SU-DHL-6 (cell line): ENCODE results near the gene FBXL2.

Source experiments
- H2AFZ ChIP-seq: fragments of 200-600 bp; sonication (generic); 2 replicates; pipeline ENCODE4 v1.6.1; 2014; ENCODE audit warnings: low read depth, mild to moderate bottlenecking, moderate library complexity, mixed read lengths, antibody characterized with exemption, low read length; ENCODE audit not compliant: severe bottlenecking
- H3F3A ChIP-seq: fragments of 200-600 bp; shearing (Covaris generic); 2 replicates; pipeline ENCODE4 v1.6.0; 2016; ENCODE audit warnings: antibody characterized with exemption, mild to moderate bottlenecking; ENCODE audit not compliant: insufficient read depth
- H3K27ac ChIP-seq: fragments of 200-600 bp; sonication (generic); 2 replicates; pipeline ENCODE4 v1.5.1; 2016; ENCODE audit warnings: low read depth, mild to moderate bottlenecking, low read length, moderate library complexity, mixed read lengths
- H3K27me3 ChIP-seq: fragments of 200-600 bp; sonication (generic), shearing (Covaris generic); 2 replicates; pipeline ENCODE4 v1.6.0; 2014; ENCODE audit warnings: mild to moderate bottlenecking, low read length
- H3K36me3 ChIP-seq: fragments of 200-600 bp; sonication (generic); 2 replicates; pipeline ENCODE4 v1.6.1; 2014; ENCODE audit warnings: mild to moderate bottlenecking, low read length, mixed read lengths
- H3K4me2 ChIP-seq: fragments of 300-600, 200-600 bp; shearing (Covaris generic), sonication (generic); 2 replicates; pipeline ENCODE4 v1.6.0; 2014; ENCODE audit warnings: low read length, low read depth, mild to moderate bottlenecking; ENCODE audit not compliant: poor library complexity, severe bottlenecking
- H3K4me3 ChIP-seq: fragments of 200-600 bp; sonication (generic); 2 replicates; pipeline ENCODE4 v1.5.1; 2014; ENCODE audit warnings: antibody characterized with exemption, low read length, mild to moderate bottlenecking, mixed read lengths; ENCODE audit not compliant: insufficient read depth, poor library complexity, severe bottlenecking
- H3K79me2 ChIP-seq: fragments of 200-600 bp; sonication (generic); 2 replicates; pipeline ENCODE4 v1.6.1; 2014; ENCODE audit warnings: mild to moderate bottlenecking, low read length, moderate library complexity; ENCODE audit not compliant: insufficient read depth
- H3K9ac ChIP-seq: fragments of 200-600 bp; sonication (generic); 2 replicates; pipeline ENCODE4 v1.7.0; 2014; ENCODE audit warnings: mild to moderate bottlenecking, low read length
- H3K9me2 ChIP-seq: fragments of 200-600 bp; sonication (generic); replicated peaks from 2 replicates; pipeline ENCODE4 v1.6.1; 2014; ENCODE audit warnings: low read length; ENCODE audit not compliant: insufficient read depth
- H3K9me3 ChIP-seq: fragments of 200-600 bp; sonication (generic); 2 replicates; pipeline ENCODE4 v1.6.1; 2014; ENCODE audit warnings: low read length, mixed read lengths; ENCODE audit not compliant: insufficient read depth
- H4K20me1 ChIP-seq: fragments of 200-600 bp; sonication (generic); 2 replicates; pipeline ENCODE4 v1.6.1; 2014; ENCODE audit warnings: low read depth, mild to moderate bottlenecking, antibody characterized with exemption, low read length, moderate library complexity, mixed read lengths
- CTCF ChIP-seq: fragments of 200-600 bp; sonication (generic); IDR thresholded peaks from one replicate; pipeline ENCODE4 v1.5.1; 2017; ENCODE audit warnings: antibody characterized with exemption, mild to moderate bottlenecking, low read length, moderate library complexity; ENCODE audit not compliant: insufficient read depth, poor library complexity, severe bottlenecking
- EZH2phosphoT487 ChIP-seq: fragments of 200-600 bp; sonication (generic), shearing (Covaris generic); conservative IDR thresholded peaks from 2 replicates; pipeline ENCODE4 v1.6.1; 2018; ENCODE audit warnings: mild to moderate bottlenecking, antibody characterized with exemption, low read length, moderate library complexity, mixed read lengths

Gene FBXL2

GRCh38 chr3:33250712-33251111, 26.5 kb upstream of the FBXL2 start:
- Histone ChIP-seq H3K9me3 (no peaks in the 10 kb centered on the region), H3K79me2 (no peaks in the 10 kb centered on the region), H3K27me3 (no peaks in the 10 kb centered on the region), H3F3A (no peaks in the 10 kb centered on the region), H2AFZ (no peak overlapping the region), H3K4me2 (no peak overlapping the region), H3K9me2 (no peaks in the 10 kb centered on the region), H3K9ac (no peak overlapping the region), H3K36me3 (no peaks in the 10 kb centered on the region), H3K4me3 (no peak overlapping the region), H3K27ac (no peak overlapping the region), H4K20me1 (no peaks in the 10 kb centered on the region)
- TF ChIP-seq CTCF, result no peak
- TF ChIP-seq EZH2phosphoT487, result no peak

- H2AFZ ChIP-seq, result no peak overlapping the region
- no peak overlapping the region for H3K4me3 ChIP-seq
- H3K79me2 ChIP-seq, result no peaks in the 10 kb centered on the region
Measured at GRCh38 chr3:33256249-33256648, 21.0 kb upstream of the FBXL2 start.

GRCh38 chr3:33260104-33260503, 17.1 kb upstream of the FBXL2 start:
- Histone ChIP-seq H3K9ac (no peak overlapping the region), H3K9me3 (no peaks in the 10 kb centered on the region), H3K4me2 (no peak overlapping the region), H4K20me1 (no peaks in the 10 kb centered on the region), H3F3A (no peaks in the 10 kb centered on the region), H3K9me2 (no peaks in the 10 kb centered on the region), H3K27ac (no peak overlapping the region), H3K79me2 (no peaks in the 10 kb centered on the region), H3K27me3 (no peaks in the 10 kb centered on the region), H3K4me3 (no peak overlapping the region), H2AFZ (no peak overlapping the region), H3K36me3 (no peaks in the 10 kb centered on the region)
- TF ChIP-seq CTCF, result no peak

More at GRCh38 chr3:33256249-33256648, 21.0 kb upstream of the FBXL2 start:
- Histone ChIP-seq H3K9me2 (no peaks in the 10 kb centered on the region), H3K9ac (no peak overlapping the region), H3K4me2 (no peak overlapping the region), H4K20me1 (no peaks in the 10 kb centered on the region), H3F3A (no peaks in the 10 kb centered on the region), H3K36me3 (no peaks in the 10 kb centered on the region), H3K9me3 (no peaks in the 10 kb centered on the region), H3K27me3 (no peaks in the 10 kb centered on the region), H3K27ac (no peak overlapping the region)
- TF ChIP-seq EZH2phosphoT487, result no peak
- TF ChIP-seq CTCF, result no peak

GRCh38 chr3:33269385-33269784, 7.9 kb upstream of the FBXL2 start:
- no peaks in the 10 kb centered on the region for H3K9me2 ChIP-seq
- TF ChIP-seq CTCF (no peak), EZH2phosphoT487 (no peak)
- H3F3A ChIP-seq, result no peaks in the 10 kb centered on the region
- no peak overlapping the region for H3K4me3 ChIP-seq
- H2AFZ ChIP-seq, result no peak overlapping the region
- no peaks in the 10 kb centered on the region for H3K79me2 ChIP-seq
- no peaks in the 10 kb centered on the region for H3K27me3 ChIP-seq
- H4K20me1 ChIP-seq, result no peaks in the 10 kb centered on the region
- no peak overlapping the region for H3K9ac ChIP-seq
- H3K9me3 ChIP-seq, result no peaks in the 10 kb centered on the region
- H3K4me2 ChIP-seq, result no peak overlapping the region
- no peaks in the 10 kb centered on the region for H3K36me3 ChIP-seq
- H3K27ac ChIP-seq, result no peak overlapping the region
